Epithelial cell of proximal tubule (primary cell): Measurements from ENCODE around the gene SETBP1. TPM values are rescaled to one million over a fixed set of nuclear protein-coding genes. Genes with fewer than 3 reads are reported as not detected.
A peak's percentile ranks its signal among the peaks of the same experiment; 100 is the strongest.

Experiments
- DNase-seq: peaks from one replicate; pipeline ENCODE4 v3.0.0-alpha.2; 2011; ENCODE audit warnings: low read depth
- H3K4me3 ChIP-seq: 2 replicates; pipeline ENCODE4 v1.5.1; 2011; ENCODE audit warnings: low read depth, mild to moderate bottlenecking, low read length
- CTCF ChIP-seq: conservative IDR thresholded peaks from 2 replicates; pipeline ENCODE4 v1.5.1; 2012; ENCODE audit warnings: low read depth, mild to moderate bottlenecking, low read length
- total RNA-seq: library from RNA; depleted of rRNA; stranded (reverse); fragments of >200 nt; gene quantifications from 2 replicates; pipeline ENCODE4 v1.2.3, GENCODE V29; 2015

The SETBP1 gene
- total RNA-seq, 1 donor from 2014 or later = 2.4 TPM

GRCh38 chr18:44742718-44743311, 62.1 kb downstream of the SETBP1 start:
- H3K4me3 ChIP-seq = no peak overlapping the region
- peak; percentile 56 for DNase-seq
- no peak for TF ChIP-seq CTCF

GRCh38 chr18:44743631-44744030, 62.9 kb downstream of the SETBP1 start:
- no peak for DNase-seq
- no peak overlapping the region for H3K4me3 ChIP-seq
- no peak for TF ChIP-seq CTCF

- TF ChIP-seq CTCF = no peak
- H3K4me3 ChIP-seq = no peak overlapping the region
- no peak for DNase-seq
Measured at GRCh38 chr18:44744161-44745121, 63.8 kb downstream of the SETBP1 start.

GRCh38 chr18:44747157-44747556, 66.5 kb downstream of the SETBP1 start:
- no peak for DNase-seq
- no peak overlapping the region for H3K4me3 ChIP-seq
- TF ChIP-seq CTCF = no peak

GRCh38 chr18:44748582-44748981, 67.9 kb downstream of the SETBP1 start:
- TF ChIP-seq CTCF = no peak
- no peak overlapping the region for H3K4me3 ChIP-seq
- no peak for DNase-seq

- no peak for DNase-seq
- H3K4me3 ChIP-seq = no peak overlapping the region
- TF ChIP-seq CTCF = no peak
Measured at GRCh38 chr18:44750774-44751173, 70.1 kb downstream of the SETBP1 start.

GRCh38 chr18:44754567-44754966, 73.9 kb downstream of the SETBP1 start:
- H3K4me3 ChIP-seq = no peak overlapping the region
- no peak for DNase-seq
- no peak for TF ChIP-seq CTCF
